Cardiac fibroblast (primary cell): ENCODE data around the gene UBN1.
"Not testable (repeated sequence)": the region's sequence is repeated elsewhere in the genome, so short reads cannot be mapped to it uniquely, and the experiment has no call there.

Experiments used
- DNase-seq, 2 donors: peaks; one replicate each; pipeline versions ENCODE4 v3.0.0 to v3.0.0-alpha.2; 2010; ENCODE audit warnings: low read depth in 2 of 2
- H3K4me3 ChIP-seq, 2 donors: replicated peaks in 1 of 2; 1 replicate in 1 of 2; 2 replicates in 1 of 2; pipeline ENCODE4 v1.5.1; 2011; ENCODE audit warnings: low read depth in 2 of 2, low read length in 2 of 2, mild to moderate bottlenecking in 2 of 2, moderate library complexity in 1 of 2
- TF ChIP-seq, protein P1 (sequence below): IDR thresholded peaks from one replicate; pipeline ENCODE4 v1.5.1; 2011; ENCODE audit warnings: low read depth, mild to moderate bottlenecking, low read length, inconsistent platforms

UBN1 gene

DNA sequence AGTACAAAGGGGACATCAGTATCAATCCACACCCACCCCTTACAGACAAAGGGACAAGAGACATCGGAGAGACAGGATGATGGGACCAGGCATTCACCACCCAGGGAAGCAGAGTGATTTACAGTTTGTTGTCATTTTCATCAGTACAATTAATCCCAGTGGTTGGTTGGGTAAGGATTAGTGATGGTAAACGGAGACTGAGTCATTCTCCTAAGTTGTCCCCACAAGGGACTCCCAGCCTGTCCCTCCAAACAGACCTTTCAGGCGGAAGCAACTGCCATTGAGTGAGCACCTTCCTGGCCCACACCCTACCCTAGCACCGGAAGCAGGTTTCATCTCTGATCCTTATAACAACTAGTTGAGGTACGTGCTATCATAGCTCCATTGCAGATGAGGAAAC is 78.5 kb downstream of the UBN1 start:
- no peak for DNase-seq
- no peak overlapping the region for H3K4me3 ChIP-seq
- TF ChIP-seq, protein P1, sequence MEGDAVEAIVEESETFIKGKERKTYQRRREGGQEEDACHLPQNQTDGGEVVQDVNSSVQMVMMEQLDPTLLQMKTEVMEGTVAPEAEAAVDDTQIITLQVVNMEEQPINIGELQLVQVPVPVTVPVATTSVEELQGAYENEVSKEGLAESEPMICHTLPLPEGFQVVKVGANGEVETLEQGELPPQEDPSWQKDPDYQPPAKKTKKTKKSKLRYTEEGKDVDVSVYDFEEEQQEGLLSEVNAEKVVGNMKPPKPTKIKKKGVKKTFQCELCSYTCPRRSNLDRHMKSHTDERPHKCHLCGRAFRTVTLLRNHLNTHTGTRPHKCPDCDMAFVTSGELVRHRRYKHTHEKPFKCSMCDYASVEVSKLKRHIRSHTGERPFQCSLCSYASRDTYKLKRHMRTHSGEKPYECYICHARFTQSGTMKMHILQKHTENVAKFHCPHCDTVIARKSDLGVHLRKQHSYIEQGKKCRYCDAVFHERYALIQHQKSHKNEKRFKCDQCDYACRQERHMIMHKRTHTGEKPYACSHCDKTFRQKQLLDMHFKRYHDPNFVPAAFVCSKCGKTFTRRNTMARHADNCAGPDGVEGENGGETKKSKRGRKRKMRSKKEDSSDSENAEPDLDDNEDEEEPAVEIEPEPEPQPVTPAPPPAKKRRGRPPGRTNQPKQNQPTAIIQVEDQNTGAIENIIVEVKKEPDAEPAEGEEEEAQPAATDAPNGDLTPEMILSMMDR = no peak

DNA sequence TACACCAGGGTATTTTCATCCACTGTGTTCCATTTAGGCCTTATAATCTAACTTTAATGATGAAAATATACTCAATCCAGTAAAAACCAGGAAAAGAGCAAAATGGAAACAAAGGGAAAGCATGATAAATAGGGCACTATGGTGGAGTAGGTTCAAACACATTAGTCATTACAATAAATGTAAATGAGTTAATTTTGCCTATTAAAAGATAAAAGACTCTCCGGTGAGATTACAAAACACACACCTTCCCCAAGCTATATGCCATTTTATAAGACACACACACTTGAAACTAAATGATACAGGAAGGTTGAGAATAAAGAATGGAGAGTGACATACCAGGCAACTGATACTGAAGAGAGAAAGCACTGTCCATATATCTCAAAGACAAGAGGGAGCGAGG is 79.6 kb downstream of the UBN1 start:
- no peak for DNase-seq
- H3K4me3 ChIP-seq = no peak overlapping the region
- TF ChIP-seq, protein P1 = no peak

DNA sequence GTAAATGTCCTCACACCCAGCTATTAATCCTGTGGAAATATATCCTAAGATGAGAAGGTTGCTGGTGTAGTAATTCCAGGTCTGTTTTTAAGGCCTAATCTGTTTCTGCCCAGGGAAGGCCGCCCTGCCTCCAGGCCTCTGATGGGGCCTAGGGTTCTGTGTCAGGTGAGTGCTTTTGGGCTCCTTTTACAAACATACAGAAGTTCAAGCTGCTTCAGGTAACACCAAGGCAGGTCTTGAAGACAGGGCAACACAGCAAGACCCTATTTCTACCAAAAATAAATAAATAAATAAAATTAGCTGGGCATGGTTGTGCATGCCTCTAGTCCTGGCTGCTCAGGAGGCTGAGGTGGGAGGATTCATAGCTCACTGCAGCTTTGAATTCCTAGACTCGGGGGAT is 80.4 kb downstream of the UBN1 start:
- TF ChIP-seq, protein P1 = no peak
- no peak for DNase-seq
- no peak overlapping the region for H3K4me3 ChIP-seq

DNA sequence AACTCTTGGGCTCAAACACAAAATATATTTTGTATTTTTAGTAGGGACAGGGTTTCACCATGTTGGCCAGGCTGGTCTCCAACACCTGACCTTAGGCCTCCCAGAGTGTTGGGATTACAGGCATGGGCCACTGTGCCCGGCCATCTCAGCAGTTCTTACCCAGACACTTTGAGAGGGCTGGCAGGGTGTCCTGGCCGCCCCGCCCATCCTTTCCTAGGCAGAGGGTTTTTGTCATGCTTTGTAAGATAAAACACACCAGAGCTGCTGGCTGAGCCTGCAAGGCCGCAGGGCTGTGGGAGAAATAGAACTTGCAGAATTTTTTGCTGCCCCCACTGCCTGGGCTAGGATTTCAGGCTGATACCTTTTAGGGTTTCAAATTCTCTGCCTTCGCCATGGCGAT is 80.9 kb downstream of the UBN1 start:
- TF ChIP-seq, protein P1 = no peak
- no peak overlapping the region for H3K4me3 ChIP-seq
- DNase-seq = no peak

DNA sequence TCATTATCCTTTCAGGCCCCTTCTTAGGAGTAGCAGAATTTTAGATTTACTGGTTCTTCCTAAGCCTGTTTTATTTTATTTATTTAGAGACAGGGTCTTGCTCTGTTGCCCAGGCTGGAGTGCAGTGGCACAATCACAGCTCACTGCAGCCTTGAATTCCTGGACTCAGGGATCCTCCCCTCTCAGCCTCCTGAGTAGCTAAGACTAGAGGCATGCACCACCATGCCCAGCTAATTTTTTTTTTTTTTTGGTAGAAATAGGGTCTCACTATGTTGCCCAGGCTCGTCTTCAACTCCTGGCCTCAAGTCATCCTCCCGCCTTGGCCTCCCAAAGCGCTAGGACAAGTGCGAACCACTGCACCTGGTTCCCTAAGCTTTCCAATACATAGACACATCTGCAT is 82.3 kb downstream of the UBN1 start:
- H3K4me3 ChIP-seq, DNase-seq: not testable (repeated sequence)

DNA sequence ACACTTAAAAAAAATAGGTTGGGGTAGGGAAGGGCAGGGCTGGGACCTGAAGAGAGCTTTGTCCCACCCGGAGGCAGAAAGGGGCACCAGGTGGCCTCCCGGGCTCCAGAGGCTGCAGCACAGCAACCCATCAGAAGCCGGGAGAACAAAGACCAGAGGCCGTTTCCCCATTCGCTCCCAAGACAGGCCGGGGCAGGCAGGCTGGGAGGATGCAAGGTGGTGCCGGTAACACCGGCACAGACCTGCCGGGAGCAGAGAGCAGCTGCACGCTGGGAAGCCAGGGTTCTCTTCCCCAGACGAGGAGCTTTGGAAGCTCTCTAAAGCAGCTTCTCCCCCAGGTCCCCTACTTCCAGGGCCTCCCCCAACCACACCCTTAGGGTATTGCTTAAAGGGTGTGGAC is 84.1 kb downstream of the UBN1 start:
- TF ChIP-seq, protein P1 = no peak
- no peak overlapping the region for H3K4me3 ChIP-seq
- no peak for DNase-seq
